NCI-H2107 treated with DMSO at 0.1 percent for 48 hours (cell line): ENCODE data around the gene HMGA1.
A peak's percentile ranks its signal among the peaks of the same experiment; 100 is the strongest.

Experiments used
- DNase-seq: peaks from one replicate; lab custom pipeline; 2025; ENCODE audit not compliant: unreplicated experiment; lab: John Stamatoyannopoulos, UW

Gene HMGA1

DNA sequence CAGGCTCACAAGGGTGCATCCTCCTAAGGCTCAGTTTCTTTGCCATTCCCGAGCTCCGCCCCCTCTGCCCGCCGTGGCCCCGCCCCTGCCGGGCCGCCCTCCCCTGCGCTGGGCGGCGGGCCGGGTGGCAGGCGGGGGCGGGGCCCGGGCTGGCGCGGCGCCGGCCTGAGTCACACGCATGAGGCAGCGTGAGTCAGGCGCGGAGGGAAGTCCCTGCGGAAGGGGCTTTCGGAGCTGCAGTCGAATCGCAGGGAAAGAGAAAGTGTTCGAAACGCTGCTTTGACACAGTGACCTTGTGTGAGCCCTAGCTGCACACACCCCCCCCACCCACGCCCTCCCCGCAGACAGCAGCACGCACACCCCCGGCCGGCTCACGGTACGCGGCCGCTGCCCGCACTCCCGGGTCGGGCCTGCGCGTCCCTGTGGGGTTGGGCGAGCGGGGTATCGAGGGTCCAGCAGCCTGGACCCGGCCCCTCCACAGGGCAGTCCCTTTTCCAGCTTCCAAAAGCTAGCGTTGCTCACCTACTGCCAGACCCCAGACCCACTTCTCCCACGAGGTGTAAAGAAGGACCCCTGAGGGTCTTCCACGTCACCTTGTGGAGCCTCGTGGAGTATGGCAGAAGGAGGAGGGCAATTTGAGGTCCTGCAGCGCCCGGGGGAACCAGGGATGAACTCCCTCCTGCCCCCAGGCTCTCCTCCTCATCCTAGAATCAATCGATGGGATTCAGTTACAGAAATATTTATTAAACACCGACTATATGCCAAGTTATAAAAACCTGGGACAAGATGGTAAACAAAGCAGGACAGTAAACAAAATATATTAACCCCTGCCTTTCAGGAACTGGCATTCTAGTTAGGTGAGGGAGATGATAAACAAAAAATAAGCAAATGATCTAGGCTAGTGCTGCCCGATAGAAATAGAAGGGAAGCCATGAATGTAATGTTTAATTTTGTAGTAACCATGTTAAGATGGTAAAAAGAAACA is 12.4 kb upstream of the HMGA1 start:
- DNase-seq, result peak; percentile 46

DNA sequence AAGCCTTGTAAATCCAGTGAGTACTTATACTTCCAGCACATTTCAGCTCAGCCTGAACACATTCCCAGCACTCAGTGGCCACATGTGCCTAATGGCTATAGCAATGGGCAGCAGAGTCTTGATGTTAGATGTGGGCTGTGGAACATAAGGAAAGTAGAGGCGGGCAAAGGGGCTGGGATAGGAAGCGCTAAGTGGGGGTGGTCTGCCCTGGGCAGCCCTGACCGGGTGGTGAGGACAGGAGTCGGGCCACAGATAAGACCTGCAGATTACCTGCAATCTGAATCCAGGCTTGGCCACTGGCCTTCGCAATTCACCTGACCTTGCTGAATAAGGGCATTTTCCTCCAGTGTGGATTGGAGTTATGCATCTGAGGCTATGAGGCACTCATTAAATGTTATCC is 11.1 kb upstream of the HMGA1 start:
- DNase-seq, result no peak

DNA sequence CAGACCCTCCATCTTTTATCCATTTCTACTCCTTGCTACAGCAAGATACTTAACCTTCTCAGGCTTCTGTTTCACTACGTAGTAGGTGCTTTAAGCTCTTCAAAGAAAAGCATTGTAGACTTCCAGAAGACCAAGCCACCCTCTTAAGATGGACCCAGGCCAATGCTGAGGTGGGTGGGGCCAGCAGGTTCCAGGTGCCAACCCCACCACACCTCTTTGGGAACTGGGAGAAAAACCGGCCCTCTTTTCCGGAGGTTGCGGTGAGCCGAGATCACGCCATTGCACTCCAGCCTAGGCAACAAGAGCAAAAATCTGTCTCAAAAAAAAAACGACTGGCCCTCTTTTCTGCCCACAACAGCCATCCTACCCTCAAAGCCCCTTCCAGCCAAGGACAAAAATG is 10.6 kb upstream of the HMGA1 start:
- DNase-seq, result no peak

DNA sequence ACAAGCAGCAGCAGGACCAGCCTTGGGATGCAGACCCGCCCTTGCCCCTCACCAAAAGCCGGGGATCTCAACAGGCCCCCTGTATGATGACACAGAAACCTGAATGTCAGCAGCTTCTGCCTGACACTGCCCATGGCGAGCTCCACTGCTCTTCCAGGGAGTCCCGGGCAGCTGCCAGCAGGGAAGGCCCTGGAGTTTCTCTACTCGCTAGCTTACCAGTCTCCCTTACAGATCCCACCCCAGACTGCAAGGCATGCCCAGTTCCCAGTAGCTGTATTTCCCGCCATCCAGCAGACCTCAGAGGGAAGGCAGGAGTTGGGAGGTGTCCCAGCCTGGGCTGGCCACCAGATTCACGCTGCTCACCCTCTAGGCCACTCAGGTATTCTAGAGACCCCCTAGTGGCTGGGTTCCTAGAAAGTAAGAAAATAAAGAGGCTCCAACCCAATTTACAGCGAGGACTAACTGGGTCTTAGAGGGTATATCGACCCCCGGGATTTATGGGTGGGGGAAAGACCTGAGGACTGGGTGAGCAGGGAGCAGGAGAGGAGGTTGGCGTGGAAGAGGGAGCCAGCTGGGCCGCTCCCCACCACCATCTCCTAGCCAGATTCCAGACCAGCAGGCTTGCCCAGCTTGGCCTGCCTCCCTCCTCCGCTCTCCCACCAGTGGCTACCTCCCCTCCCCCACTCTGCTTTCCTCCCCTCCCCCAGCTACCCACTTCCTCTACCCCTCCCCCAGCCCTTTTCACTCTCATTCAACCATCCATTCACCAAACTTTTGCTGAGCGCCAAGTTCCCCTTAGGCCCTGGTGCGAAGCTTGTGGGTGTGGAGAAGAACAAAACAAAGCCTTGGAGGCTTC is 9.7 kb upstream of the HMGA1 start:
- DNase-seq, result no peak

DNA sequence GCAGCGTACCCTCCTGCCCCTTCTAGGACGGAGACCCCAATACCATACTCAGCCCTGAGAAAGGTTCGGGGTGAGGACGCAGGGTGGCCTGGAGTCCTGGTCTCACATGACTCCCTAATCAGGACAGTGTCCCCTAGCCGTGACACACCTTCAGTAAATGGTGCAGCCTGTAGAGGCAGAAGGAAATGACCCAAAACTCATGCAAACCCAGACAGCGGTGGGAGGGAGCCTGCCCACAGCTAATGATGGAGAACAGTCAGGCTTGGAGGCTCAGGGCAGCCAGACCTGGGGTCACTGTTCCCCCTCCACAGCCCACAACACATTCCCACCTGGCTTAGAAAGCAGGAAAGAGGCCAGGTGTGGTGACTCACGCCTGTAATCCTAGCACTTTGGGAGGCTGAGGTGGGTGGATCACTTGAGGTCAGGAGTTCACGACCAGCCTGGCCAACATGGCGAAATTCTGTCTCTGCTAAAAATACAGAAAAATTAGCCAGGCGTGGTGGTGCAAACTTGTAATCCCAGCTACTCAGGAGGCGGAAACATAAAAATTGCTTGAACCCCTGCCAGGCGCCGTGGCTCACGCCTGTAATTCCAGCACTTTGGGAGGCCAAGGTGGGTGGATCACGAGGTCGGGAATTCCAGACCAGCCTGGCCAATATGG is 8.8 kb upstream of the HMGA1 start:
- DNase-seq, result no peak

DNA sequence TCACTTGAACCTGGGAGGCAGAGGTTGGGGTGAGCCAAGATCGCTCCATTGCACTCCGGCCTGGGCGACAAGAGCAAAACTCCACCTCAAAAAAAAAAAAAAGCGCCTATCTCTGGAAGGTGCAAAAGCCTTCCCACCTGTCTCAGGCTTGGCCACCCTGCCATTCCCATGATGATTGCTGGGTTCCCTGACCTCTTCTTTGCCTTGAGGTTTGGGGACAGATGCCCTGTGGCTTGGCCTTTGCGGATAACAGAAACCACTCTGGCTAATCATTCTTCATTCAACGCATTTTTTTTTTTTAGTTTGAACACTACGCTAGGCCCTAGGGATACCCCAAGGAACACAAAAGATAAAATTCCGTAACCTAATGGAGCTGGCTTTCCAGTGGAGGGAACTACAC is 6.8 kb upstream of the HMGA1 start:
- DNase-seq, result no peak

DNA sequence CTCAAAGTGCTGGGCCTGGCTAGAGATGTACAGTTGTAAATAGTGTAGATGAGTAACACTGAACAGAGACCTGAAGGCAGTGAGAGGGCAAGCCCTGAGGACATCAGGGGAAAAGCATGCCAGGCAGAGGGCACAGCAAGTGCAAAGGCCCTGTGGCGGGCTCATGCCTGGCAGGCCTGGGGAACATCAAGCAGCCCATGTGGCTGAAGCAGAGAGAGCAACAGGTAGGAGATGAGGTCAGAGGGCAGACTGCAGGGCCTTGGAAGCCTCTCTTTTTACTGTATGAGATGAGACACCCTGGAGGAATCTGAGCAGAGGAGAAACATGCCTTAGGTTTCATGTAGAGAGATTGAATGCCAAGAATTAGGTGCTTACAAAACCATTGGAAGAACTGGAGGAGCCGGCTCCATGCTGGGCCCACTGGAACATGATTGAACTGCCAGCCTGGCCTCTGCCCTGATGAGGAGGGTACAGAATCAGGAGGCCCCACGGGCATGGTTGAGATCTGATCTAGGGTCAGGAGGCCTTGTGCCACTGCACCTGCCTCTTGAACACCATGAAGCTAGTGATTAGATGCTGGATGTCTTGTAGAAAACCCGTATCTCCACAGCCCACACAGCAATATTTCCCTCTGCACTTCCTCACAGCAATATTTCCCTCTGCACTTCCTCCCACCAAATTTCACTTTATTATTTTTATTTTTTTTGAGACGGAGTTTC is 5.9 kb upstream of the HMGA1 start:
- DNase-seq, result no peak

DNA sequence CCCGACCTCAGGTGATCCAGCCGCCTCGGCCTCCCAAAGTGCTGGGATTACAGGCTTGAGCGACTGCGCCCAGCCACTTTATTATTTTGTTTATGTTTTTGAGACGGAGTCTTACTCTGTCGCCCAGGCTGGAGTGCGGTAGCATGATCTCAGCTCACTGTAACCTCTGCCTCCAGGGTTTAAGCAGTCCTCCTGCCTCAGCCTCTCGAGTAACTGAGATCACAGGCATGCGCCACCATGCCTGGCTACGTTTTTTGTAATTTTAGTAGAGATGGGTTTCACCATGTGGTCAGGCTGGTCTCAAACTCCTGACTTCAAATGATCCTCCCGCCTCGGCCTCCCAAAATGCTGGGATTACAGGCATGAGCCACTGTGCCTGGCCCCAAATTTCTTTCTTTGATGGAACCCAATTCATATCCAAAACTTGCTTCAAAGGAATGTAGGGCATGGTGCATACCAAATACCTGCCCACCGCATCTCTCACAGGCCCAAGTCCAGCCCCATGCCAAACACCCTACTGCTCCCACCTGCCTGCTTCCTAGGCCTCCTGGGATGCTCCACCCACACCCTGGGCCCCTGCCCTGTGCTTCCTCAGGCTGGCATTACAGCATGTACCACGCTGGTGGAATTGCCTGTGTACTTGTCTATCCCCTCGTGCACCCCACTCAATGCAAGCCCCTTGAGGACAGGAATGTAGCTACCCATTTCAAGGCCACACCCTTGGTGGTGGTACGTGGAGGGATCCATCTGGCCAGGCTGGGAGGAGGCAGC is 4.9 kb upstream of the HMGA1 start:
- no peak for DNase-seq

DNA sequence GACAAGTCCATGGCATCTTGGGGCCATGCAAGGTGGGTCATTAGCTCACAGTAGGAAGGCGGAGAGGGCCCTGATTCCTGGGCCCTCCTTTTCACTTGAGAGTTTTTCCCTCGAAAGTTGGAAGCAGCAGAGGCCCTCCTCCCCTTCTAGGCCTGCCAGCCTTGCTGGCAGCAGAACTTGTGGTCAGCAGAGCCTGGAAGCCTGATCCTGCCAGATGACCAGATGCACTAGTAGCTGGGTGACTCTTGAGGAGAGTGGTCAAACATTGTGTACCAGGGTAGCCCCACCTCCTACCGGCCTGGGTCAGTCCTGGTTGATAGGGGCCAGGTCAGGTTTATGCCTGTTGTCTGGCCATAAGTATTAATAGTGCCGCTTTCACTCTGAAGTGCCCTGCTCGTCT is 3.8 kb upstream of the HMGA1 start:
- no peak for DNase-seq

DNA sequence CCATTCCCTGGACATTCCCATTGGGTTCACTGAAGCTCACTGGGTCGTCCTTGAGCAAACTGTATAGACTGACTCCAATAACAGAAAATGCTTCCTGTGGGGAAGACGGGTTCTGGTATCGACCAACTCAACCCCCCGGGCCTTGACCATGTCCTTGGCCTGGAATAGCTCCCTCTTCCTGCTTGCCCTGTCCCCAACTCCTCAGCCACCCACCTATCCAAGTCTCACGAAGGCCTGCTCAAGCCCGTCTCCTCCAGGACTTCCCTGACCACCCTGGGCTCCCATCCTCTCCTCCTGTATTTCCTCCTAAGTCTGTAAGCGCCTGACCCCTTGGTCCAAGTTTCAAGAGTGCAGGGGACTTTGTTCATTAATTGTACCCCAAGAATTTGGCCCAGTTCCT is 2.8 kb upstream of the HMGA1 start:
- no peak for DNase-seq

DNA sequence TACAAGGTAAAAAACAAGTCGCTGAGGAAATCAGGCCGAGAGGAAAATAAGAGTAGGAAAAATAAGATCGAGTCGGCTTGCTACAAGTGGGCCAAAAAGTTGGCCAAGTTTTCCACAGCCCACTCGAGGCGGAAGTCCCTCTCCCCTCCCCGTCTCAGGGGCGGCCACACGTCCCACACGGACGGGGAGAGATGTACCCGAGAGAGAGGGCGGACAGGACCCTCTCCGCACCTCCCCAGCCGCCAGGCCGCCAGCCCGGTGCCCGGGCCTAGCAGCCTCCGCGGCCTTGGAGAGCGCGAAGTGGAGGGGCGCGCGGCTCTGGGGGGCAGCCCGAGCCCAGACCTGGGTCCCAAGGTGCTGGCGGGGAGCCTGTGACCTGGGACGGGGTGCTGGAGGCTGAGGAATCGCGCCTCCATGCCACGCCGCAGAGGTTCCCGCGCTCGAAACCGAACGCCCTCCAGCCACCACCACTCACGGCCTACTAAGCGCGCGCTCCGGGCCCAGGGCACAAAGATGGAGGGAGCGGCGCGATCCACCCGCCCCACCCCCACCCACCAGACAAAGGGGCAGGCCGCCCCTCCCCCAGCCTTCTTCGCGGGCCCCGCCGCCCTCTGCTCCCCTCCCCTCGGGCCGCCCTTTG is 1.9 kb upstream of the HMGA1 start:
- no peak for DNase-seq

DNA sequence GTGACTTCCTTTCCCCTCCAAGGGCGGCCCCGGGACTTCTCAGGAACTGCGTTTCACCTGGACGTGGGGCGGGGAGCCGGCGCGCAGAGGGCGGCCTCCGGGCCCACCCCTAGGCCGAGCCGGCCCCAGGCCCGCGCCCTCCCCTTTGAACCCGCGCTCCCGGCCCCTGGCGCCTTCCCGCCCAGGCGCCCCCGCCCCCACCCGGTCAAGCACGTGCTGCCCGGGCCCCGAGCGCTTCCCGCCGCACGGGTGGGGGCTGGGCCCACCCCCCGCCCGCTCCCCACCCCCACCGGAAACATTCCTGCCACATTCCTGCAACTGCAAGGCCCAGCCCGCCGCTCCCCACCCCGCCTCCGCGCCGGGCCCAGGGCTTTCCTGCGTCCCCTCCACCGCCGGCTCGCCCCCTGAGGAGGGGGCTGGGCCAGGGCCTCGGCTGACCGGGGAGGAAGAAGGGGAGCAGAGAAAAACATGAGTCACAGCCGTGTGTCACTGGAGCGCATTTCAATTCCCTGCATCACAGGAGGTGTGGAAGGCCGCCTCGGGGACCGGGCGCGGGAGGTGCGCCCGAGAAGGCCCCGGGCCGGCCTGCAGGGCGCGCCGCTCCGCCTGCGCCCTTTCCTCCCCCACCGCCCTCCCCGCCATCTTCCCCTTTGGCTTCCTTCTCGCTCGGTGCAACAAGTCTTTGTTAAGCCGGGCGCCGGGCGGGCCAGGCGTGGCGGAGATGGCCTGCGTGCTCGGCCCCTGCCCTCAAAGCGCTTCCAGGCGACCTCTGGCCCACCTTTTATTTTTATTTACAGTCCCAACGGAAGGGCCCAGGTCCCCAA is 1.2 kb upstream of the HMGA1 start:
- DNase-seq, result no peak

DNA sequence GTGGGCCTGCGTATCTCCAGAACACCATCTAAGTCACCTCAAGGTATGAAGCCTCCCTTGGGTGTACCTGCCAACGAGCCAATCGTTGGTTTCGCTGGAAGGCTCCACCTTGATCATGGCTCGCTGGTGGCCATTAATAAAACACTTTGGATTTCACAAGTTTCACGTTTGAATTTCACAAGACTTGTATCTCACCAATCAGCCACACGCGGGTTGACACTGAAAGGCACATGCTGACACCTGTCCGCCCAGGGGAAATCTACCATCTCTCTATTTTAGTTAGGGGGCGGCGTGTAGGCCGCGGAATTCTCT is 586 bp upstream of the HMGA1 start:
- no peak for DNase-seq

DNA sequence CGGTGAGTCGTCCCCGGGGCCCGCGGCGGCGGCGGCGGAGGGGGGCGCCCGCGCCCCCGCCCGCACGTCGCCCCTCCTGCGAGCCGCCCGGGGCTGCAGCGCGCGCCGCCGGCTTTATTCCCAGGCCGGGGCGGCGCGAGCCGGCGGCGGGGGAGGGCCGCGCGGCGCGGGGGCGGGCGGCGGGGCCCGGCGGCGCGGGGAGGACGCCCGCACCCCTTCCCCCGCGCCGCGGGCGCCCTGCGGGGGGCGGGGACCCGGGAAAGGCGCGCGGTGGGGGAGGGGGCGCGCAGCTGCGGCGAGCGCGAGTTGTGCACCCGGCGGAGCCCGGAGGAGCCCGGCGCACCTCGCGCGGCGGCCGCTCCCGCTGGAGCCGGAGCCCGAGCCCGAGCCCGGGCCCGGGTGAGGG is 646 bp downstream of the HMGA1 start:
- DNase-seq, result no peak

DNA sequence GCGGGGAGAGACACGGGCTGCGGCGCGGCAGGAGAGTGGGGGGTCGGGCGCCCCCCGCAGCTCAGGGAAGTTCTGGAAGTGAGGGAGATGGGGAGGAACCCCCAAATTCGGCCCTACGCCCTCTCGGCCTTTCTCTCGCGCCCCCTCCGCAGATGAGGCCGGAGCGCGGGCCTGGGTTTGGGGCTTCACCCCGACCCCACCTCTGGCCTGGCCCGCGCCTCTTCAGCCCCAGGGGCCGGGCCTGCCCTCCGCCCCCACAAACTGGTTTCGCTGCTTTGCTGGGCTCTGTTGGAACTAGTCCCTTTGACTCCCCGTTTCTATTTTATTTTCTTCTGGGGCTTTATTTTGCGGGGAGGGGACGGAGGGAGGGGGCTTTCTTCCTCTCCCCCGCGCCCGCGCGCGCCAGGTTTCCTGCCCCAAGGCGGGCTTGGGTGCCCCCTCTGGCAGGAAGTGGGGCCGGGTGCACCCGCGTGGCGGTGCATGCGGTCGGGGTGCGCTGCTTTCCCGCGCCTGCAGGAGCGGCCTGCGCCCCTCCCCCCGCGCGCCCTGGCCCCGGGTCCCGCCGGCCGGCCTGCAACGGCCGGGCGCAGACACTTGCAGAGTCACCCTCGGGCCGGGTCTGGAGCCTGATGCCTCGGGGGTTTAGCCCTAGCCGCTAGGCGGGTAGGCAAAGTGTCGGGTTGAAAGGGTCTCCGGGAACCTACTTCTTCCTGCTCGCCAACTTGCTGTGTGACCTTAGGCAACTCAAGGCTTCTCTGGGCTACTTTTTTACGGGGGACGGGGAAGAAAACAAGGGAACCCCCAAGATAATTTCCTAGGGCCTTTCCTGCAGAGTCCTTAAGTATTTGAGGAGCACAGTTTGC is 1.3 kb downstream of the HMGA1 start:
- no peak for DNase-seq

DNA sequence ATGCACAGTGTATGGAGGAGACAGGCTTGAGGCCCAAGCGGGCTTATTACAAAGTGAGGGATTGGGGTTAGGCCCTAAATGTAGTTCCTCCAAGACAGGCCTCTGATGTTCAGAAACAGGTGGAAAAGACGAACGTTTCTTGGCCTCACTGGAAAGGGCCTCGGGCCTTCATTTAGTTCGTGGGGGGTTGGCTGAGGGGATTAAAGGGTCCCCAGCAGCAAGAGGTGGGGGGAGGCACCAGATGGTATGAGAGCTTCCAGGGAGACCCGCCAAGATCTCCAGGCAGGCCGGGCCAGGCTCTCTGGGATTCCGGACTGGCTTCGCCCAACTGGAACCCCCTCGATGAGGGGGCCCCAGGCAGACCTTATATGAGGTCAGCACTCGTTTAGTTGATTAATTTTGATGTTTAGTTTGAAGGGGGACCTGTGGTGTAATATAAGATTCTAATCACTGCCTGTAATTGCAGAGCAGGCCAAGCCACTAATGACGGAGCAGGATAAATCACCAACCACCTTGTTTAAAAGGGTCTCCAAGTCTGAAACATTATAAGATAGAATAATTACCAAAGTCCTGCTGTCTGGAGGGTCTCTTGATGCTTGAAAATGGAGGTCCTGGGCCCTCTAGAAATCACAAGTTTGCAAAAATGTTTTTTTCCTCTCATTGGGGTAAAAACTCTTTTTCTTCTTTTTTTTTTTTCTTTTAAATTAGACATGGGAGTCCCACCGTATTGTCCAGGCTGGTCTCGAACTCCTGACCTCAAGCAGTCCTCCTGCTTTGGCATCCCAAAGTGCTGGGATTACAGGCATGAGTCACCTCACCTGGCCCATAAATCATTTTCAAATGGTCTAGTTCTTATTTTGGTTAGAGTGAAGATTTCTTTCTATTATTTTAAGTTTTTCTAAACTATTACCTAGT is 2.2 kb downstream of the HMGA1 start:
- DNase-seq, result no peak

DNA sequence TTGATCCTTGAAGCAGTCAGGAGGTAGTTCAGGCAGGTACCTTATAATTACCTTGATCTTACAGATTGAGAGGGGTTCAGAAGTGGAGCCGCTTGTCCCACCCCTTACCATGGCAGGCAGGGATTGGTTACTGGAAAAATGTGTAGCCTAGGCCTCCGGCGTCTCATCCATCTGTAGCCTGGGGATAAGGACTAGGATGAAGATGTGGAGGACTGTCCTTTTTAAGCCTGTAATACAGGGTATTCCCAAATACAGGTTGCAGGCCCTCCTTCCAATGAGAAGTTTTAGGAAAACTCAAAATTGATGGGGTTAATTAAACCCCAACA is 2.8 kb downstream of the HMGA1 start:
- no peak for DNase-seq
